Myometrial cell (primary cell): ENCODE data around the gene CASKIN1. TPM values are rescaled to one million over a fixed set of nuclear protein-coding genes. Genes with fewer than 3 reads are reported as not detected.

Experiments
- total RNA-seq: library from RNA; depleted of rRNA; stranded (reverse); fragments of >200 nt; gene quantifications from 2 replicates; pipeline ENCODE4 v1.2.3, GENCODE V29; 2015

The CASKIN1 gene
- total RNA-seq = 0.18 TPM in 1 of 2 replicates, not detected in the other

GRCh38 chr16:2196162-2196980 is at the start of gene CASKIN1:
TSS of gene CASKIN1 (minus strand) at chr16:2196605. CDS start at chr16:2196432, 173 bp downstream.

GRCh38 chr16:2236337-2237101 is 40.1 kb upstream of the CASKIN1 start, which contains the start of gene DNASE1L2:
TSS of gene DNASE1L2 (plus strand) at chr16:2236444. CDS start at chr16:2236817, 373 bp downstream.

GRCh38 chr16:2223221-2223941 is 27.0 kb upstream of the CASKIN1 start, which contains the start of gene E4F1:
TSS of gene E4F1 (plus strand) at chr16:2223591. CDS start at chr16:2223614, 23 bp downstream.

GRCh38 chr16:2214719-2214968 is 18.2 kb upstream of the CASKIN1 start, which contains the start of gene PGP:
TSS of gene PGP (minus strand) at chr16:2214840. CDS start at chr16:2214777, 63 bp downstream.

GRCh38 chr16:2210386-2211365 is 14.3 kb upstream of the CASKIN1 start, which contains the start of gene BRICD5:
TSS of gene BRICD5 (minus strand) at chr16:2210863. CDS start at chr16:2210833, 30 bp downstream.

GRCh38 chr16:2205104-2205966 is 8.9 kb upstream of the CASKIN1 start, which contains the start of gene MLST8:
TSS of gene MLST8 (plus strand) at chr16:2205454. CDS start at chr16:2206086, 632 bp downstream.

GRCh38 chr16:2155091-2155950 is 41.1 kb downstream of the CASKIN1 start, which contains the start of gene TRAF7:
TSS of gene TRAF7 (plus strand) at chr16:2155782. CDS start at chr16:2163921, 8,139 bp downstream.

GRCh38 chr16:2147981-2148671 is 48.3 kb downstream of the CASKIN1 start, which contains the start of gene RAB26:
TSS of gene RAB26 (plus strand) at chr16:2148625. CDS start at chr16:2148784, 159 bp downstream.

GRCh38 chr16:2135770-2136490 is 60.5 kb downstream of the CASKIN1 start, which contains the start of gene PKD1:
TSS of gene PKD1 (minus strand) at chr16:2135898. CDS start at chr16:2135689, 209 bp downstream.

Other genes starting within 250 kb of the CASKIN1 start
- not detected in 2 replicates for gene RPL3L, start 241.9 kb downstream of the CASKIN1 start, total RNA-seq
- gene NDUFB10, start 237.1 kb downstream of the CASKIN1 start, total RNA-seq = 270 and 328 TPM in 2 replicates
- gene RPS2, start 231.8 kb downstream of the CASKIN1 start, total RNA-seq = 3,471 and 3,533 TPM in 2 replicates
- gene RNF151, start 229.7 kb downstream of the CASKIN1 start, total RNA-seq = not detected in 2 replicates
- 59.4 and 66.3 TPM in 2 replicates for gene TBL3, start 224.6 kb downstream of the CASKIN1 start, total RNA-seq
- not detected in 2 replicates for gene NOXO1, start 215.1 kb downstream of the CASKIN1 start, total RNA-seq
- 40.2 and 41.8 TPM in 2 replicates for gene GFER, start 212.4 kb downstream of the CASKIN1 start, total RNA-seq
- 1.1 and 4.6 TPM in 2 replicates for gene SYNGR3, start 206.6 kb downstream of the CASKIN1 start, total RNA-seq
- gene ZNF598, start 186.8 kb downstream of the CASKIN1 start, total RNA-seq = 41.8 and 43.2 TPM in 2 replicates
- gene NPW, start 176.8 kb downstream of the CASKIN1 start, total RNA-seq = 1.4 and 4.3 TPM in 2 replicates
- 62.9 and 94.0 TPM in 2 replicates for gene NHERF2, start 169.7 kb downstream of the CASKIN1 start, total RNA-seq
- gene NTHL1, start 148.8 kb downstream of the CASKIN1 start, total RNA-seq = 27.6 and 51.3 TPM in 2 replicates
- gene TSC2, start 148.6 kb downstream of the CASKIN1 start, total RNA-seq = 30.8 and 63.1 TPM in 2 replicates
- 109 and 147 TPM in 2 replicates for gene PKD1, start 60.7 kb downstream of the CASKIN1 start, total RNA-seq
- 1.4 and 2.3 TPM in 2 replicates for gene RAB26, start 48.0 kb downstream of the CASKIN1 start, total RNA-seq
- gene TRAF7, start 40.8 kb downstream of the CASKIN1 start, total RNA-seq = 84.5 and 106 TPM in 2 replicates
- 42.9 and 54.2 TPM in 2 replicates for gene MLST8, start 8.8 kb upstream of the CASKIN1 start, total RNA-seq
- under 0.01 and 2.3 TPM in 2 replicates for gene BRICD5, start 14.3 kb upstream of the CASKIN1 start, total RNA-seq
- 25.7 and 29.1 TPM in 2 replicates for gene PGP, start 18.2 kb upstream of the CASKIN1 start, total RNA-seq
- gene E4F1, start 27.0 kb upstream of the CASKIN1 start, total RNA-seq = 24.5 and 26.2 TPM in 2 replicates
- 0.18 and 5.5 TPM in 2 replicates for gene DNASE1L2, start 39.8 kb upstream of the CASKIN1 start, total RNA-seq
- 51.6 and 62.3 TPM in 2 replicates for gene ECI1, start 55.0 kb upstream of the CASKIN1 start, total RNA-seq
- 136 and 148 TPM in 2 replicates for gene RNPS1, start 71.5 kb upstream of the CASKIN1 start, total RNA-seq
- gene ABCA3, start 144.1 kb upstream of the CASKIN1 start, total RNA-seq = 0.18 TPM in 1 of 2 replicates, not detected in the other
- 23.4 and 25.2 TPM in 2 replicates for gene CCNF, start 232.8 kb upstream of the CASKIN1 start, total RNA-seq